T-cell (primary cell): Measurements from ENCODE around the gene PARD3B. TPM values are rescaled to one million over a fixed set of nuclear protein-coding genes. Genes with fewer than 3 reads are reported as not detected.

Source experiments
- ATAC-seq, 4 experiments: fragments of 200-7000 bp in 3 of 4; fragments of 150-1000 bp in 1 of 4; cut with Tn5 transposase; replicated peaks in 1 of 4; 1 replicate in 3 of 4; 2 replicates in 1 of 4; pipeline ENCODE4 v1.10.0; 2021; ENCODE audit warnings: moderate library complexity in 3 of 4, mild to moderate bottlenecking in 2 of 4, moderate number of reproducible peaks in 1 of 4
- CTCF ChIA-PET, 2 donors: fragments of 300-600 bp; sonication (Branson Sonifier 250); formaldehyde crosslinking; loops; one replicate each; lab custom pipeline; 2022; ENCODE audit warnings: antibody characterized with exemption in 2 of 2; lab: Charles Lee
- POLR2A ChIA-PET, 2 donors: fragments of 300-600 bp; sonication (Branson Sonifier 250); formaldehyde crosslinking; loops; one replicate each; lab custom pipeline; 2022; ENCODE audit warnings: antibody characterized with exemption in 2 of 2; lab: Charles Lee
- DNase-seq, 35 experiments: peaks; one replicate each; pipeline versions ENCODE4 v3.0.0 to v3.0.0-alpha.2; 2013 to 2023
- H3K27ac ChIP-seq: one replicate; pipeline ENCODE4 v1.5.1; 2013; ENCODE audit warnings: low read length
- H3K27me3 ChIP-seq, 2 experiments: replicated peaks in 1 of 2; 1 replicate in 1 of 2; 2 replicates in 1 of 2; pipeline versions ENCODE4 v1.6.1 to v1.7.0; 2013; ENCODE audit warnings: low read length in 1 of 2, mixed read lengths in 1 of 2; ENCODE audit not compliant: control insufficient read depth in 2 of 2, insufficient read depth in 2 of 2; ENCODE audit errors: extremely low read depth in 1 of 2
- H3K36me3 ChIP-seq, 2 donors: 1 replicate in 1 of 2; 2 replicates in 1 of 2; pipeline versions ENCODE4 v1.6.1 to v1.7.0; 2013; ENCODE audit warnings: low read length in 1 of 2; ENCODE audit not compliant: control insufficient read depth in 2 of 2, insufficient read depth in 1 of 2; ENCODE audit errors: extremely low read depth in 1 of 2
- H3K4me1 ChIP-seq, 2 experiments: 1 replicate in 1 of 2; 2 replicates in 1 of 2; pipeline versions ENCODE4 v1.6.1 to v1.7.0; 2013; ENCODE audit warnings: low read length in 2 of 2, mixed read lengths in 1 of 2; ENCODE audit not compliant: insufficient read depth in 2 of 2, control insufficient read depth in 1 of 2; ENCODE audit errors: extremely low read depth in 1 of 2
- H3K4me3 ChIP-seq, 2 donors: 1 replicate in 1 of 2; 2 replicates in 1 of 2; pipeline versions ENCODE4 v1.5.1 to v1.7.0; 2013; ENCODE audit warnings: mild to moderate bottlenecking in 2 of 2, low read length in 1 of 2, moderate library complexity in 1 of 2; ENCODE audit not compliant: control insufficient read depth in 1 of 2; ENCODE audit errors: extremely low read depth in 1 of 2
- H3K9me3 ChIP-seq: 2 replicates; pipeline ENCODE4 v1.7.0; 2013
- H3K27ac Mint-ChIP-seq, 2 donors: one replicate each; pipeline ENCODE4 v1.8.0; 2020 to 2021; ENCODE audit warnings: mild to moderate bottlenecking in 2 of 2, mixed read lengths in 2 of 2
- H3K27me3 Mint-ChIP-seq, 2 donors: one replicate each; pipeline ENCODE4 v1.8.0; 2021 to 2022; ENCODE audit warnings: mixed read lengths in 2 of 2
- H3K36me3 Mint-ChIP-seq: one replicate; pipeline ENCODE4 v1.8.0; 2021; ENCODE audit warnings: mixed read lengths
- H3K4me1 Mint-ChIP-seq, 3 donors: one replicate each; pipeline ENCODE4 v1.8.0; 2020 to 2022; ENCODE audit warnings: mixed read lengths in 3 of 3, mild to moderate bottlenecking in 1 of 3
- H3K4me3 Mint-ChIP-seq, 3 donors: one replicate each; pipeline ENCODE4 v1.8.0; 2020 to 2022; ENCODE audit warnings: mild to moderate bottlenecking in 3 of 3, mixed read lengths in 3 of 3, moderate library complexity in 3 of 3
- H3K9me3 Mint-ChIP-seq, 3 donors: one replicate each; pipeline ENCODE4 v1.8.0; 2020 to 2022; ENCODE audit warnings: mixed read lengths in 3 of 3
- WGBS: methylation state at CpG from one replicate; pipeline ENCODE4 v1.1.5; 2013; ENCODE audit warnings: missing lambda C conversion rate; ENCODE audit not compliant: insufficient coverage; 5-methylcytosine and 5-hydroxymethylcytosine counted together
- total RNA-seq, 35 experiments: library from RNA in 6 of 35; stranded (reverse) in 6 of 35; fragments of 120-200 nt in 1 of 35; gene quantifications; one replicate each; pipeline versions ENCODE4 v1.2.1 to v1.2.4 and lab custom pipeline; 2013 to 2026

The PARD3B gene
- total RNA-seq, 5 donors from 2014 or later (not counting 1 experiment from before 2014, with no cell fraction given) = 0.75 to 2.0 (median 1.6) TPM

DNA sequence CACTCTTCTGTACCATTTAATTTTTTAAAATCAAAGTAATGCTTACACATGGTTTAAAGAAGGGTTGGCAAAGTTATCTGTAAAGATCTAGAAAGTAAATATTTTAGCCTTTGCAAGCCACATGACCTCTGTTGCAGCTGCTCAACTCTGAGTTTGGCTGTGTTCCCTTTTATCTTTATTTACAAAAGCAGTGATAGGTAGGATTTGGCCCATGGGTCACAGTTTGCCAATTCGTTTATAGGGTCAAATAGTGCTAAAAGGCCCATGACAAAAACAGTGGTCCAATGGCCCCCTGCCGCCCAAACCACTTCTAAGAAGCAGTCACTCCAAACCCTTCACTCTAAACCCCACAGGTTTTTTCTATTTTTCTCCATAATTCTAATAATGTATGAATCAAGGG, 124.8 kb downstream of the PARD3B start:
- Mint-ChIP-seq H3K4me1 (no peaks in the 10 kb centered on the region), H3K36me3 (no peaks in the 10 kb centered on the region), H3K4me3 (no peak overlapping the region), H3K27ac (no peak overlapping the region), H3K9me3 (no peaks in the 10 kb centered on the region), H3K27me3 (peaks cover 4 to 11% of the 10 kb centered on the region in 2 donors)
- DNase-seq (no peak), ATAC-seq (no peak)
- CTCF ChIA-PET = no interaction called here
- WGBS = no CpG with 5 or more reads among the region's 2 CpGs
- H3K4me3 ChIP-seq = no peak overlapping the region
- H3K9me3 ChIP-seq = no peaks in the 10 kb centered on the region
- no peak overlapping the region for H3K27ac ChIP-seq
- H3K36me3 ChIP-seq = no peaks in the 10 kb centered on the region
- POLR2A ChIA-PET = no interaction called here
- no peaks in the 10 kb centered on the region for H3K4me1 ChIP-seq
- no peaks in the 10 kb centered on the region for H3K27me3 ChIP-seq

DNA sequence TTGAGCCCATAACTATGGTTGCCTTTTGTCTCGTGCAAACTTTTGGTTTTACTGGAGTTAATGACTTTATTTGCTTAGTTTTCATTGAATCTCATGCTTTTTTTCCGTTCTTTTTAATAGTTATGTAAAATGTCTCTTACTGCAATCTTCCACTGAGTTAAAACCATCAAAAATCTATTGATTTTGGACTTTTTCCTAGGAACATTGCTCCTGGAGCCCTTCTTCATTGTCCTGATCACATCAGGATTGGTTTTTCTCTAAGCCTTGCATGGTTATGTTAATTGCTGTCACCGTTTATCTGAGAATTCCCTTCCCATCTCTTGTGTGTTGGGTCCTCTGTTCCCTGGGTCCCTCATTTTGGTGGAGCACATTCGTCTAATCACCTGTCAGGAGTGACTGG, 125.5 kb downstream of the PARD3B start:
- Mint-ChIP-seq H3K27me3 (peaks cover 4 to 11% of the 10 kb centered on the region in 2 donors), H3K9me3 (no peaks in the 10 kb centered on the region), H3K4me3 (no peak overlapping the region), H3K4me1 (no peaks in the 10 kb centered on the region), H3K27ac (no peak overlapping the region), H3K36me3 (no peaks in the 10 kb centered on the region)
- CTCF ChIA-PET = no interaction called here
- H3K27ac ChIP-seq = no peak overlapping the region
- ATAC-seq = no peak
- no peaks in the 10 kb centered on the region for H3K27me3 ChIP-seq
- no peaks in the 10 kb centered on the region for H3K9me3 ChIP-seq
- 67% methylated on average over 1 of the region's 4 CpGs for WGBS
- H3K4me1 ChIP-seq = no peaks in the 10 kb centered on the region
- no peak for DNase-seq
- POLR2A ChIA-PET = no interaction called here
- no peak overlapping the region for H3K4me3 ChIP-seq
- H3K36me3 ChIP-seq = no peaks in the 10 kb centered on the region

DNA sequence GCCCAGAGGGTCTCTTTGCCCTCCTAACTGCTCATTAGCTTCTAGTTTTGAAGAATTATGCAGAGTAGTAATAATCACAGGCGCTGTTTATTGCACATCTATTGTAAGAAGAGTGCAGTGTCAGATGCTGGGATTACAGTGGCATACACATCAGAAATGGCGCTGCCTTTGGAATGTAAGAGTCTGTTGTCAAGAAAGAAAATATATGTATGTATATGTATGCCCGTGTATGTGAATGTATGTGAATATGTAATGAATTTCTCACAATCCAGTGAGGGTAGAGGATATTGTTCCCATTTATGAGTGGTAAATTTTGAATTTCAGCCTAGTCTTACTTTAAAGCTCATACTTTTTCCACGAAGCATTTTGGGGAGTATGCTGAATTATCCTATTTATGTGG, 127.5 kb downstream of the PARD3B start:
- ATAC-seq (no peak), DNase-seq (no peak)
- Mint-ChIP-seq H3K9me3 (no peaks in the 10 kb centered on the region), H3K4me3 (no peak overlapping the region), H3K27ac (no peak overlapping the region), H3K27me3 (peaks cover 4 to 11% of the 10 kb centered on the region in 2 donors), H3K36me3 (no peaks in the 10 kb centered on the region), H3K4me1 (no peaks in the 10 kb centered on the region)
- ChIA-PET POLR2A (no interaction called here), CTCF (no interaction called here)
- WGBS = 71% methylated on average over 1 of the region's 4 CpGs
- Histone ChIP-seq H3K9me3 (no peaks in the 10 kb centered on the region), H3K27ac (no peak overlapping the region), H3K4me1 (no peaks in the 10 kb centered on the region), H3K4me3 (no peak overlapping the region), H3K27me3 (no peaks in the 10 kb centered on the region), H3K36me3 (no peaks in the 10 kb centered on the region)

DNA sequence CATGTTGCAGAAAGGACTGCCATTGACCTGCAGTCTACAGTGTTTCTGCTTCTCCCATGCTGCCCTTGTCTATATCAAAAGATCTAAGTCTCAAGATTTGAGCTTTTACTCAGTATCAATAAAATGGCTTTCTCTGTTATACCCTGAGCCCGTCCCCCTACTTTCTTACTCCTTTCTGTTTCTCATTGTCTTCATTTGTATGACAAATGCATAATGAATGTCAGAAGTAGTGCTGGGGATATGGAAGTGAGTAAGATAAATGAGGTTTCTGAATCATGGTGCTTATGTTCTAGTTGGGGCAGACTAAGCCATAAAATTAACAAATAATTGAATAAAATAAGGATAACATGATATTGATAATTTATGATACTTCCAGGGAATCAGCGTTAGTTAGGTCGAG, 128.6 kb downstream of the PARD3B start:
- Histone ChIP-seq H3K4me1 (no peaks in the 10 kb centered on the region), H3K27me3 (no peaks in the 10 kb centered on the region), H3K36me3 (no peaks in the 10 kb centered on the region), H3K9me3 (no peaks in the 10 kb centered on the region), H3K27ac (no peak overlapping the region), H3K4me3 (no peak overlapping the region)
- Mint-ChIP-seq H3K4me3 (no peak overlapping the region), H3K27me3 (peaks cover 4 to 7% of the 10 kb centered on the region in 2 donors), H3K4me1 (no peaks in the 10 kb centered on the region), H3K9me3 (no peaks in the 10 kb centered on the region), H3K36me3 (no peaks in the 10 kb centered on the region), H3K27ac (no peak overlapping the region)
- DNase-seq (no peak), ATAC-seq (no peak)
- POLR2A ChIA-PET = no interaction called here
- WGBS = no CpG with 5 or more reads among the region's 3 CpGs
- CTCF ChIA-PET = interaction anchor here in 1 of 2 donors (0.6 kb wide), 1 partner anchor 44 kb away, joined by 3 read pairs; no protein-coding TSS in a partner anchor

DNA sequence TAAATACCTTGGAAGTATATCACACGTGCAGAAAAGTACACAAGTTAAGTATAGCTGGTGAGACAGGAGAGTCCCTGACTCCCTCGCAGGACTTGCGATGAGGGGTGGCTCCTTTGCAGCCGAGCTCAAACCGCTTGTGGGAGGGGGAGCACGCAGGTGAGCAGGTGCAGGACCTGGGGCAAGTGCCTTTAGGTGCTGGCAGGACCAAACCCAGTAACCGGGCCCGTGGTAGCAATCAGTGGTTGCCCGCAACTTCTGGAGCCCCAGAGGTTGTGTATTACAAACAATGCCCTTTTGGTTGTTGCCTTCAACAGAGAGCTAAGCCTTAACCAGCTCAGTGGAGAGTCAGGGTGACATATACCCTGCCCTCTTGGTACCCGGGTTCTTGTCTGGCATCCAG, 132.8 kb downstream of the PARD3B start:
- WGBS = 91% methylated on average over 10 of the region's 10 CpGs
- CTCF ChIA-PET = interaction anchor here in 1 of 2 donors (0.6 kb wide), 1 partner anchor 121 kb away, joined by 3 read pairs; no protein-coding TSS in a partner anchor
- no peak for DNase-seq

DNA sequence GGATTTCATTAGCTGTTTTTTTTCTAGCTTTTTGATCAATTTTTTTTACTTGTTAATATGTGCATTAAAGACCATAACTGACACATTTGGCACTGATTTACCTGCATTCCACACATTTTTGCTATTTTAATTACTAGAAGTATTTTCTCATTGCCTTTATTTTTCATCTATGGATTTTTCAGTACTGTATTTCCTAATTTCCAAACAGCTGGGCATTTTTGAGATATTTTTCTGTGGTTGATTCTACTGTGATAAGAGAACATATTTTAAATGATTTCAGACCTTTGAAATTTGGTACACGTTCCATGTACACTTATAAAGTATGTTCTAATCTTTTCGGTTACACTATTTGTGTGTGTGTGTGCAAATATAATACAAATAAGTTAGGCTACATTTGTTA, 135.3 kb downstream of the PARD3B start:
- ATAC-seq = no peak
- no peaks in the 10 kb centered on the region for H3K36me3 ChIP-seq
- POLR2A ChIA-PET = no interaction called here
- H3K4me1 ChIP-seq = no peaks in the 10 kb centered on the region
- no peaks in the 10 kb centered on the region for H3K36me3 Mint-ChIP-seq
- DNase-seq = no peak
- no peak overlapping the region for H3K27ac ChIP-seq
- CTCF ChIA-PET = interaction anchor here in 1 of 2 donors (1.0 kb wide), 1 partner anchor 12 kb away, joined by 3 read pairs; no protein-coding TSS in a partner anchor
- no peak overlapping the region for H3K4me3 ChIP-seq
- H3K4me3 Mint-ChIP-seq = no peak overlapping the region
- WGBS = no CpG with 5 or more reads among the region's 2 CpGs
- H3K27ac Mint-ChIP-seq = no peak overlapping the region
- H3K27me3 Mint-ChIP-seq = peaks cover 0 to 10% of the 10 kb centered on the region in 2 donors
- H3K9me3 Mint-ChIP-seq = no peaks in the 10 kb centered on the region
- no peaks in the 10 kb centered on the region for H3K9me3 ChIP-seq
- H3K27me3 ChIP-seq = no peaks in the 10 kb centered on the region
- no peaks in the 10 kb centered on the region for H3K4me1 Mint-ChIP-seq

More for the DNA sequence above, 132.8 kb downstream of the PARD3B start:
- H3K4me1 ChIP-seq = no peaks in the 10 kb centered on the region
- no peak overlapping the region for H3K27ac Mint-ChIP-seq
- H3K27me3 Mint-ChIP-seq = peaks cover 0 to 6% of the 10 kb centered on the region in 2 donors
- POLR2A ChIA-PET = no interaction called here
- no peaks in the 10 kb centered on the region for H3K9me3 Mint-ChIP-seq
- no peaks in the 10 kb centered on the region for H3K36me3 Mint-ChIP-seq
- no peaks in the 10 kb centered on the region for H3K36me3 ChIP-seq
- H3K4me3 Mint-ChIP-seq = no peak overlapping the region
- ATAC-seq = no peak
- no peaks in the 10 kb centered on the region for H3K9me3 ChIP-seq
- H3K4me3 ChIP-seq = no peak overlapping the region
- H3K4me1 Mint-ChIP-seq = no peaks in the 10 kb centered on the region
- no peak overlapping the region for H3K27ac ChIP-seq
- H3K27me3 ChIP-seq = no peaks in the 10 kb centered on the region

DNA sequence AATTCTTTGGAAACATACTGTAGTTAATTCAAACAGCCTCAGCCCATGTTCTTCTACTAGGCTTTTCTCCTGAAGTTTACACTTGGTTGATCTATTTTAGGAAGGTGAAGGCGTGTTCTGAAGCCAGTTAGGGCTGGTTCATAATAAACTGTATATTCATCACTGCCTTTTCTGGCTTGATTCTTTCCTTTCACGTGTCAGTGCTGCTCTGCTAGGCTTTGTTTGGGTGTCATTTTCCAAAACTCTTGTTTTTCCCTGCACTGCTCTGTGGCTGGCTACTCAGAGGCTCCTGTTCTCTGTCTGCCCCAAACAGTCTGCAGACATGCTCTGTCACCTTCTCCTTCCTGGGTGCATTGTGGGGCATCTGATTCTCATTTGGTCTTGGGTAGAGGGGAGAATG, 136.1 kb downstream of the PARD3B start:
- H3K36me3 Mint-ChIP-seq = no peaks in the 10 kb centered on the region
- H3K36me3 ChIP-seq = no peaks in the 10 kb centered on the region
- H3K4me3 Mint-ChIP-seq = no peak overlapping the region
- H3K4me1 Mint-ChIP-seq = no peaks in the 10 kb centered on the region
- no peaks in the 10 kb centered on the region for H3K9me3 ChIP-seq
- ChIA-PET CTCF (no interaction called here), POLR2A (no interaction called here)
- no peaks in the 10 kb centered on the region for H3K9me3 Mint-ChIP-seq
- H3K27ac Mint-ChIP-seq = no peak overlapping the region
- ATAC-seq (no peak), DNase-seq (no peak)
- no CpG with 5 or more reads among the region's 2 CpGs for WGBS
- no peak overlapping the region for H3K4me3 ChIP-seq
- H3K27me3 ChIP-seq = no peaks in the 10 kb centered on the region
- H3K27me3 Mint-ChIP-seq = peaks cover 0 to 10% of the 10 kb centered on the region in 2 donors
- H3K27ac ChIP-seq = no peak overlapping the region
- H3K4me1 ChIP-seq = no peaks in the 10 kb centered on the region
